Mesenchymal stem cell (in vitro differentiated cells and primary cell): ENCODE measurements around the gene PKMYT1.
A peak's percentile ranks its signal among the peaks of the same experiment; 100 is the strongest.

Source experiments
- DNase-seq: peaks from one replicate; pipeline ENCODE4 v3.0.0-alpha.2; 2013
- H2AFZ ChIP-seq: one replicate; pipeline ENCODE4 v1.6.1; 2013; ENCODE audit warnings: low read depth, mild to moderate bottlenecking, control low read depth, inconsistent platforms, low read length, moderate library complexity
- H2AK5ac ChIP-seq: 2 replicates; pipeline ENCODE4 v1.6.1; 2013; ENCODE audit warnings: low read length, moderate library complexity, mild to moderate bottlenecking, inconsistent platforms; ENCODE audit not compliant: severe bottlenecking
- H2BK120ac ChIP-seq: one replicate; pipeline ENCODE4 v1.6.1; 2013; ENCODE audit warnings: low read depth, mild to moderate bottlenecking, inconsistent platforms, low read length, moderate library complexity
- H2BK12ac ChIP-seq, 2 experiments: one replicate each; pipeline ENCODE4 v1.6.1; 2013; ENCODE audit warnings: inconsistent platforms in 2 of 2, low read length in 2 of 2, mild to moderate bottlenecking in 2 of 2, moderate library complexity in 2 of 2, control low read depth in 1 of 2
- H2BK15ac ChIP-seq: one replicate; pipeline ENCODE4 v1.6.1; 2013; ENCODE audit warnings: mild to moderate bottlenecking, low read depth, inconsistent platforms; ENCODE audit not compliant: poor library complexity, severe bottlenecking
- H2BK5ac ChIP-seq: 2 replicates; pipeline ENCODE4 v1.6.1; 2013; ENCODE audit warnings: low read depth, mild to moderate bottlenecking, low read length, control low read depth, inconsistent platforms; ENCODE audit not compliant: poor library complexity, severe bottlenecking
- H3K14ac ChIP-seq, 2 experiments: one replicate each; pipeline ENCODE4 v1.6.1; 2013; ENCODE audit warnings: inconsistent platforms in 2 of 2, low read length in 2 of 2, control low read depth in 1 of 2, mild to moderate bottlenecking in 1 of 2, moderate library complexity in 1 of 2
- H3K18ac ChIP-seq, 2 experiments: one replicate each; pipeline ENCODE4 v1.6.1; 2013; ENCODE audit warnings: inconsistent platforms in 2 of 2, low read length in 2 of 2, control low read depth in 1 of 2, low read depth in 1 of 2, mild to moderate bottlenecking in 1 of 2
- H3K23ac ChIP-seq, 2 experiments: one replicate each; pipeline ENCODE4 v1.6.1; 2013; ENCODE audit warnings: inconsistent platforms in 2 of 2, low read length in 2 of 2, mild to moderate bottlenecking in 2 of 2, moderate library complexity in 2 of 2, control low read depth in 1 of 2
- H3K27ac ChIP-seq: 2 replicates; pipeline ENCODE4 v1.5.1; 2013; ENCODE audit warnings: mild to moderate bottlenecking, moderate library complexity, low read length, control low read depth, inconsistent platforms; ENCODE audit not compliant: poor library complexity, severe bottlenecking
- H3K27me3 ChIP-seq, 2 experiments: 2 replicates each; pipeline versions ENCODE4 v1.6.1 to v1.7.0; 2013; ENCODE audit warnings: low read length in 2 of 2, mild to moderate bottlenecking in 2 of 2, moderate library complexity in 2 of 2, control low read depth in 1 of 2, inconsistent platforms in 1 of 2; ENCODE audit not compliant: control insufficient read depth in 1 of 2, insufficient read depth in 1 of 2
- H3K36me3 ChIP-seq, 2 experiments: 2 replicates each; pipeline versions ENCODE4 v1.6.1 to v1.7.0; 2013; ENCODE audit warnings: low read length in 2 of 2, control low read depth in 1 of 2, inconsistent platforms in 1 of 2, low read depth in 1 of 2, mild to moderate bottlenecking in 1 of 2; ENCODE audit not compliant: insufficient read depth in 2 of 2, control insufficient read depth in 1 of 2
- H3K4ac ChIP-seq, 2 experiments: one replicate each; pipeline ENCODE4 v1.6.1; 2013; ENCODE audit warnings: inconsistent platforms in 2 of 2, low read length in 2 of 2, mild to moderate bottlenecking in 2 of 2, moderate library complexity in 2 of 2, control low read depth in 1 of 2, low read depth in 1 of 2
- H3K4me1 ChIP-seq: 2 replicates; pipeline ENCODE4 v1.6.1; 2013; ENCODE audit warnings: low read depth, low read length, control low read depth; ENCODE audit not compliant: control insufficient read depth, insufficient read depth
- H3K4me2 ChIP-seq: 2 replicates; pipeline ENCODE4 v1.6.1; 2013; ENCODE audit warnings: low read length, mild to moderate bottlenecking, inconsistent platforms; ENCODE audit not compliant: poor library complexity, severe bottlenecking
- H3K4me3 ChIP-seq, 2 experiments: 2 replicates each; pipeline versions ENCODE4 v1.5.1 to v1.7.0; 2013; ENCODE audit warnings: low read length in 2 of 2, mild to moderate bottlenecking in 2 of 2, control low read depth in 1 of 2, low read depth in 1 of 2; ENCODE audit not compliant: insufficient read depth in 1 of 2
- H3K79me1 ChIP-seq: replicated peaks from 2 replicates; pipeline ENCODE4 v1.6.1; 2013; ENCODE audit warnings: mild to moderate bottlenecking, control low read depth, low read length, inconsistent platforms; ENCODE audit not compliant: poor library complexity, severe bottlenecking
- H3K9ac ChIP-seq: 2 replicates; pipeline ENCODE4 v1.7.0; 2013; ENCODE audit warnings: mild to moderate bottlenecking, low read length, moderate library complexity
- H3K9me3 ChIP-seq: 2 replicates; pipeline ENCODE4 v1.7.0; 2013; ENCODE audit warnings: mild to moderate bottlenecking, low read length; ENCODE audit not compliant: control insufficient read depth
- H4K8ac ChIP-seq: one replicate; pipeline ENCODE4 v1.6.1; 2013; ENCODE audit warnings: inconsistent platforms, mild to moderate bottlenecking, low read length, moderate library complexity
- H4K91ac ChIP-seq: one replicate; pipeline ENCODE4 v1.6.1; 2013; ENCODE audit warnings: mild to moderate bottlenecking, low read length, inconsistent platforms
- WGBS: methylation state at CpG from one replicate; pipeline ENCODE4 v1.1.7; 2013; ENCODE audit warnings: mixed read lengths; 5-methylcytosine and 5-hydroxymethylcytosine counted together

The PKMYT1 gene

DNA sequence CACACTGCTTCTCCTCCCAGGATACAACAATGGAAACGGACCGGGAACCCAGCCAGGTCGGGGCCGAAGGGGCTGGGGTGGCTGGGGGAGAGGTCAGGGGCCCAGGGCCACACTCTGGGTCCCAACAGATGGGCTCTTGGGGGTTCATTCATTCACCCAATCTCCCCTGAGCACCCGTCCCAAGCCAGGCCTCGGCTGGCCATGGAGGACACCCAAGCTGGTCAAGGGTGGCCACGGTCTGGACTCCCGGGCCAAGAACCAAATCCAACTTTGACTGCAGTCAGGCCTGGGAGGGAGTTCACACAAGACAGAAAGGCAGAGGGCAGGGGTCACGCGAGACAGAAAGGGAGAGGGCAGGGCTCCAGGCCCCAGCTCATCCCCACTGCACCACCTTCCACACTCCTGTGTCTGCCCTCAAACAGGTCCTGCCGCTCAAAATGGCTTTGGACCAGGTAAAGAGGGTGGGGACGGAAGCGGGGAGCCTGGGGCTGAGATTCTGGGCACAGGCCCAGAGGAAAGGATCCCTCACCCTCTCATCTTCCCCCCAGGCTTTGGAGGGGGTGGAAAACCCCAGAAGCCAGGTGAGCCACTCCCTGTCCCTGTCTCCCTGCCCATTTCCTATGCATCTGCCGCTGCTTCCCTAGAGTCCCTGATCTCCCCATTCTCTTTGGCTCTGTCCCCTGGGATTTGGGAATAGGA lies 12.3 kb upstream of the PKMYT1 start:
- Histone ChIP-seq H4K8ac (no peak overlapping the region), H3K4ac (no peak overlapping the region), H3K9me3 (no peaks in the 10 kb centered on the region), H3K27me3 (peaks cover 45 to 71% of the 10 kb centered on the region in 2 experiments), H3K4me2 (no peak overlapping the region), H4K91ac (no peak overlapping the region), H2BK15ac (no peak overlapping the region), H2BK12ac (no peak overlapping the region), H3K4me3 (no peak overlapping the region), H3K23ac (no peak overlapping the region), H3K9ac (no peak overlapping the region), H2AK5ac (no peak overlapping the region), H3K4me1 (peaks cover 5% of the 10 kb centered on the region), H3K36me3 (no peaks in the 10 kb centered on the region), H3K79me1 (no peaks in the 10 kb centered on the region), H2BK120ac (no peak overlapping the region), H2AFZ (no peak overlapping the region), H2BK5ac (no peak overlapping the region), H3K14ac (no peak overlapping the region), H3K18ac (no peak overlapping the region), H3K27ac (no peak overlapping the region)
- no peak for DNase-seq
- 91% methylated on average over 14 of the region's 14 CpGs for WGBS

DNA sequence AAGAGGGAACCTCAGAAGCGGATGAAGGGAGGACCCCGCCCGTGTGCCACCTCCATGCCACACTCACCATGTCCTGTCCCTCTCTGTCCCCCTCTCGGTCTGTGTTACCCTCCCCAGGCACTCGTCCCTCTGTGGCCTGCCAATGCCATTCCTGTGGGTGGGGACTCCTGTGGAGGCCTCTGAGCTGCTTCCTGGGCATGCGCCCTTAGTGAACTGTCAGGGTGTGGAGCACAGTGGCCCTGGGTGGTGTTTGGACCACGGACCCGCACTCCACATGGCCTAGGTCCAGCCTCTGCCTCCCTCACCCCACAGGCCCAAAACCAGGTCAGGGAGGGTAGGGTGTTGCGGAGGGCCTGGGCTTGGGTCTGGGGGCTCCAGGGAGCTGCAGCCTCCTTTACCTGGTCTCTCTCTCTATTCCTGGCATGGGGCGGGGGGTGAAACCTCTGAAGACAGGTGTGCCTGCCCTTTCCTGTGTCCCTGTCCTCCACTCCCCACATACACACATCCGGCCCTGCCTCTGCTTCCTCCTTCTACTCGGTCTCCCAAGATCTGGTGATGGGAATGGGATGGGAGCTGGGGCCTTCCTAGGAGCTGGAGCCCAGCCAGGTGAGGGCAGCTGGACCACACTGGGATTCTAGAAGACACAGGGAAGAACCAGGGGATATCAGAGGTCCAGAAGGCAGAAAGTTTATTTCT lies 11.5 kb upstream of the PKMYT1 start:
- no peak overlapping the region for H2AFZ ChIP-seq
- no peak overlapping the region for H2BK5ac ChIP-seq
- H3K9me3 ChIP-seq = no peaks in the 10 kb centered on the region
- no peaks in the 10 kb centered on the region for H3K79me1 ChIP-seq
- H3K4ac ChIP-seq = no peak overlapping the region
- DNase-seq = no peak
- no peak overlapping the region for H2BK120ac ChIP-seq
- H3K9ac ChIP-seq = no peak overlapping the region
- H3K4me1 ChIP-seq = peaks cover 5% of the 10 kb centered on the region
- H2AK5ac ChIP-seq = no peak overlapping the region
- no peak overlapping the region for H3K27ac ChIP-seq
- H3K23ac ChIP-seq = no peak overlapping the region
- WGBS = 69% methylated on average over 8 of the region's 12 CpGs
- no peak overlapping the region for H2BK12ac ChIP-seq
- H3K14ac ChIP-seq = no peak overlapping the region
- H3K27me3 ChIP-seq = peaks cover 37 to 70% of the 10 kb centered on the region in 2 experiments
- no peak overlapping the region for H4K8ac ChIP-seq
- no peak overlapping the region for H3K18ac ChIP-seq
- no peak overlapping the region for H3K4me3 ChIP-seq
- H2BK15ac ChIP-seq = no peak overlapping the region
- no peaks in the 10 kb centered on the region for H3K36me3 ChIP-seq
- no peak overlapping the region for H4K91ac ChIP-seq
- no peak overlapping the region for H3K4me2 ChIP-seq

DNA sequence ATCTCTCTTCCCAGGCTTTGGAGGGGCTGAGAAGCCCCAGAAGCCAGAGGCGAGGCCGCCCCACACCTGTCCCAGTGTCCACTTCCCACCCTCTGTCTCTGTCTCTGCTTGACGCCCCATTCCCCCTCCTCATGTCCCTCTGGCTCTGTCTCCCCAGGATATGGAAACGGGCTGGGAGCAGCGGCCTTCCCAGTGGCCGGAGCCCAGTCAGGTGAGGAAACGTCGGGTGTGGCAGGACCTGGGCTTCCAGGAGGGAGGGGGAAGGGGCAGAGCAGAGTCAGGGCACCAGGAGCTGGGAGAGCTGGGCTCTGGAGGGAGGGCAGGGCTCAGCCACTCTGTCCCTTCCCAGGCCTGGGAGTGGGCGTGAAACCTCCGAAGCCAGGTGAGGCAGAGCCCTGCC lies 10.6 kb upstream of the PKMYT1 start:
- Histone ChIP-seq H2BK120ac (no peak overlapping the region), H3K9me3 (no peaks in the 10 kb centered on the region), H2BK12ac (no peak overlapping the region), H3K4me2 (no peak overlapping the region), H2AFZ (no peak overlapping the region), H3K79me1 (no peaks in the 10 kb centered on the region), H2BK15ac (no peak overlapping the region), H3K27ac (no peak overlapping the region), H2AK5ac (no peak overlapping the region), H4K8ac (no peak overlapping the region), H4K91ac (no peak overlapping the region), H3K36me3 (no peaks in the 10 kb centered on the region), H3K4me1 (peaks cover 5% of the 10 kb centered on the region), H3K18ac (no peak overlapping the region), H3K23ac (no peak overlapping the region), H3K9ac (no peak overlapping the region), H3K14ac (no peak overlapping the region), H2BK5ac (no peak overlapping the region), H3K4ac (no peak overlapping the region), H3K4me3 (no peak overlapping the region), H3K27me3 (peaks cover 34 to 71% of the 10 kb centered on the region in 2 experiments)
- no peak for DNase-seq
- WGBS = 82% methylated on average over 9 of the region's 10 CpGs

DNA sequence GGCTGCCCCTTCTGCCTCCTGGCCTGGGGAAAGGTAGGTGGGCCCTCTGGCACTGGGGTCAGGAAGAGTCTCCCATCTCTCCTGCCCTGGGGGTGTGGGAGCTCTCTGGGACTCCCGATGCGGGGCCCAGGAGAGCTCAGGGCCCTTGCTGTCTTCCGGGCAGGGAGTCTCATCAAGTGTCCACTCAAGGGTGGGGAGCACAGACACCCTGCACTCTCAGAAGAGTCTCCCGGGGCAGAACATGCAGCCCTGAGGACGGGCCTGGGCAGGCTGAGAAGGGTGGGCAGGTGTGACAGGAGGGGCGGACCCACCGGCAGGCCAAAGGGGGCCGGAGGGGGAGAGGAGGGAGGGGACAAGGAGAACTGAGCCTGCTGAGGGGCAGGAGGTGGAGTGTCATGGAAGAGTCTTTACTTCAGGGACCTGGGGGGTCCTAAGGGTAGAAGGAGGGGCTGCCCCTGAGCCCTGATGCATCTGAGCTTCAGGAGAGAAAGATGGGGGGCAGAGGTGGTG lies 8.4 kb upstream of the PKMYT1 start:
- no peak overlapping the region for H3K4me2 ChIP-seq
- H3K4me1 ChIP-seq = peaks cover 10% of the 10 kb centered on the region
- H3K36me3 ChIP-seq = no peaks in the 10 kb centered on the region
- no peaks in the 10 kb centered on the region for H3K9me3 ChIP-seq
- H2AFZ ChIP-seq = no peak overlapping the region
- no peak overlapping the region for H3K27ac ChIP-seq
- no peak overlapping the region for H2BK5ac ChIP-seq
- H3K79me1 ChIP-seq = no peaks in the 10 kb centered on the region
- no peak overlapping the region for H3K4ac ChIP-seq
- no peak overlapping the region for H3K18ac ChIP-seq
- peak overlapping the region; percentile 12 for H2BK15ac ChIP-seq
- no peak overlapping the region for H3K14ac ChIP-seq
- H2BK120ac ChIP-seq = no peak overlapping the region
- H2AK5ac ChIP-seq = no peak overlapping the region
- no peak overlapping the region for H3K23ac ChIP-seq
- no peak overlapping the region for H4K8ac ChIP-seq
- H3K27me3 ChIP-seq = peaks cover 34 to 67% of the 10 kb centered on the region in 2 experiments
- H2BK12ac ChIP-seq = no peak overlapping the region
- no peak for DNase-seq
- H4K91ac ChIP-seq = no peak overlapping the region
- H3K4me3 ChIP-seq = no peak overlapping the region
- no peak overlapping the region for H3K9ac ChIP-seq
- WGBS = 50% methylated on average over 8 of the region's 8 CpGs
